RWPE1 (cell line): ENCODE measurements around the gene CMIP.

Source experiments
- CTCF ChIA-PET: fragments of 350-600 bp; sonication (Branson Sonifier 250); formaldehyde crosslinking; extraction: SDS; loops from one replicate; lab custom pipeline; 2021; lab: Yijun Ruan, JAX
- POLR2A ChIA-PET: fragments of 400-600 bp; formaldehyde crosslinking; extraction: SDS; loops from one replicate; lab custom pipeline; 2020; ENCODE audit warnings: antibody characterized with exemption; ENCODE audit not compliant: low non-redundant PET; lab: Yijun Ruan, JAX
- DNase-seq: peaks from one replicate; pipeline ENCODE4 v3.0.0; 2012; ENCODE audit warnings: low spot score
- H3K27ac ChIP-seq: fragments of 450-650 bp; 2 replicates; pipeline ENCODE4 v1.5.1; 2017
- TF ChIP-seq, protein P1 (sequence below): fragments of 450-650 bp; conservative IDR thresholded peaks from 2 replicates; pipeline ENCODE4 v1.5.1; 2017; ENCODE audit warnings: low read depth, mild to moderate bottlenecking

CMIP gene

DNA sequence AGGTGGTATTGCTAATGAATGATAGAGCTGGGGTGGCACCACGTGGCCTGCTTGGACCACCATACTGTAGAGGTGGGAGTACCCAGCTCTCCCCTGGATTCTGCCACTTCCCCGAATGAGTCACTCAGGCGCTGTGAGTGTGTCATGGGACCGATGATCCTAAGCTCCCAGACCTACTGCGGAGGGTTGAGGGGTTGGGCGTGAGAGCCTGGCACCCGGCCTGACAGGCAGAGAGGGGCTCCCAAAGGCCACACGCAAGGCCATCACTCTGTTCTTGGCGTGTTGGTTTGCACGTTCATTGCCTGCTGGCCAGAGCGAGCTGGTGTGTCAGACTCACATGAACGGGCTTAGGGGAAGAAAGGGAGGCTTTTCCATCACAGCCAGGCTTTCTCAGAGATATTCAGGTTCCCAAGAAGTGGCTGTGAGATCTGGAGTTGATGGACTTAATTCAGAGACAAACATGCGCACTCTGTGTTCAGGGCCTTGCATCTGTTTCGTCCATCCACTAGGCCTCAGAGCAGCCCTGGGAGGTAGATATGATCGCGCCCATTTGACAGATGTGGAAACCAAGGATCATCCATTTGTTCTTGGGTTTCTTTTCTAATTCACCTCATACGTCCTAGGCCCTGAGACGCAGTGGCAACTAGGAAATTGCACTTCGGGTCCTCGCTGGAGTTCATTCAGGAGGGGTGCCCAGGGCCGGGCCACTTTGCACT, 41.4 kb downstream of the CMIP start:
- H3K27ac ChIP-seq: peak overlapping the region; percentile 13; the same call in 1 of the 2 replicates
- no peak for DNase-seq
- ChIA-PET CTCF (interaction anchor here (0.8 kb wide), 1 partner anchor 84 kb away, joined by 4 read pairs; no protein-coding TSS in a partner anchor), POLR2A (no interaction called here)
- TF ChIP-seq, protein P1, sequence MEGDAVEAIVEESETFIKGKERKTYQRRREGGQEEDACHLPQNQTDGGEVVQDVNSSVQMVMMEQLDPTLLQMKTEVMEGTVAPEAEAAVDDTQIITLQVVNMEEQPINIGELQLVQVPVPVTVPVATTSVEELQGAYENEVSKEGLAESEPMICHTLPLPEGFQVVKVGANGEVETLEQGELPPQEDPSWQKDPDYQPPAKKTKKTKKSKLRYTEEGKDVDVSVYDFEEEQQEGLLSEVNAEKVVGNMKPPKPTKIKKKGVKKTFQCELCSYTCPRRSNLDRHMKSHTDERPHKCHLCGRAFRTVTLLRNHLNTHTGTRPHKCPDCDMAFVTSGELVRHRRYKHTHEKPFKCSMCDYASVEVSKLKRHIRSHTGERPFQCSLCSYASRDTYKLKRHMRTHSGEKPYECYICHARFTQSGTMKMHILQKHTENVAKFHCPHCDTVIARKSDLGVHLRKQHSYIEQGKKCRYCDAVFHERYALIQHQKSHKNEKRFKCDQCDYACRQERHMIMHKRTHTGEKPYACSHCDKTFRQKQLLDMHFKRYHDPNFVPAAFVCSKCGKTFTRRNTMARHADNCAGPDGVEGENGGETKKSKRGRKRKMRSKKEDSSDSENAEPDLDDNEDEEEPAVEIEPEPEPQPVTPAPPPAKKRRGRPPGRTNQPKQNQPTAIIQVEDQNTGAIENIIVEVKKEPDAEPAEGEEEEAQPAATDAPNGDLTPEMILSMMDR: no peak

DNA sequence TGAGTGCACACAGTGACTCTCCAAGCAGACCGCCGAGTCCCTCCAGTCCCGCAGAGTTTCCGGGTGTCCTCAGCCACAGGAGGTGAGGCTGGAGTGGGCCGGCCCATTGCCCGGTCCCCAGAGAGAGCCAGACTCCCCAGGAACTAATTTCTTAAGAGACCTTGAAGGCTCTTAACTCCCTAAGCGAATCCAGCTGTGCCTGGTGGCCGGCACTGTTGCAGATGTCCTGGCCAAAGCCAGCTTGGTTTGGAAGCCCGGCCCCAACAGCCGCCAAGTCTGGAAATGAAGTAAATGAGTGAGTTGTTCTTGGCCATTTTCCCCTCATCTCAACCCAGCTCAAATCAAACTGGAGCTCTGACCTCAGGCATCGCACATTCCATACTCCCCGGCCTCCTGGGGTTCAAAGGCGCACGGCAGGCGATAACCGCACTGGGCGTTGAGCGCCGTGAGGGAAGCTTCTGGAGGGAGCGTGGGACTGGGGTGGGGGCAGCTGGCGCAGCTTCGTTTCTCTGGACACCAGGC, 42.0 kb downstream of the CMIP start:
- ChIA-PET CTCF (interaction anchor here (0.8 kb wide), 1 partner anchor 83 kb away, joined by 4 read pairs; no protein-coding TSS in a partner anchor), POLR2A (no interaction called here)
- DNase-seq: no peak
- H3K27ac ChIP-seq: peak overlapping the region; percentile 13; the same call in 1 of the 2 replicates
- TF ChIP-seq, protein P1: no peak

DNA sequence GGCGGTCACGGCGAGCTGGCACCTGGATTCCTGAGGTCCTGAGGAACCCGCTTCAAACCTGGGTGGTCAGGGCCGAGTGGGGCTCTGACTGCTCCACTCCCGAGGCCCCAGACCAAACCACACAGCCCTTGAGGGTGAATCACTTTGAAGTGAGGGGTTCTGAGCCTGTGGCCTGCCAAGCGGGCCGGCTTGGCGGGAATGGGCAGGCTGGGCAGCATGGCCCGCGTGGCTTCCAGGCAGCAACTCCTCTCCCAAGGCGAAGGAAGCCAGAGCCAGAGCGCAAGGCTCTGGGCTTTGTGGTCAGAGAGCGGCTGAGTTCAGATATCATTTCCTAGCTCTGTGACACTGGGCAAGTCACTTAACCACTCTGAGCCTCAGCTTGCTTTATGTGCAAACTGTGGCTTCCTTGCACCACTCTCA, 42.7 kb downstream of the CMIP start:
- POLR2A ChIA-PET: no interaction called here
- TF ChIP-seq, protein P1: no peak
- DNase-seq: no peak
- CTCF ChIA-PET: no interaction called here
- H3K27ac ChIP-seq: no peak overlapping the region

DNA sequence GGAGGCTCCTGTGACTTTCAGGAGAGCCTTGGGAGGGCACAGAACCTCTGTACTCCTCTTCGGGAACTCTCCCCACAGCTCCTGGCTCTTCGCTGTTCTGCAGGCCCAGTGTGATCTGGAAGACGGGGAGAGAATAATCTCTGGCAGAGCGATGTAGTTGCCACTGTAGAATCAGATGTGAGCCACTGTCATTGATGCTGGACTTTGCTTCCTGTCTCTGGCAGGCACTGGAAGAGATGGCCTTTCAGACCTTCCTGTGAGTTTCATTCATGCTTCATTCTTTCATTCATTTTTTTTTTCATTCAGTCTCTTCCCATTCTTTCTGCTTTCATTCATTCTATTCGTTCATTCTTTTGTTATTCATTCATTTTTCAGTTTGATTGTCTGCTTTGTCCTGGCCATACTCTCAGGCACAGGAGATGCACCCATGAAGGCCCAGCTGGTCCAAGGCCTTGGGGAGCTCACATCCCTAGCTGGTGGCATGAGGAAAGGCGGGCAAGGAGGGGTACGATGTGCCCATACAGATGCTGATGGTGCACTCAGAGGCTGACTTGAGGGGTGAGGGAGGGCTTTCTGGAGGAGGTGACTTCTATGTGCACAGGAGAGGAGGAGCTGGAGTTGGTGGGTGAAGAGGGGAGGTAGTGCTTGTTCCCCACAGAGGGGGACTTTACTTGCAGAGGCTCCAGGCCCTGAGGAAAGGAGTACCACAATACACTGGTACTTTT, 44.2 kb downstream of the CMIP start:
- no peak for DNase-seq
- TF ChIP-seq, protein P1: no peak
- POLR2A ChIA-PET: no interaction called here
- CTCF ChIA-PET: no interaction called here
- H3K27ac ChIP-seq: peak overlapping the region; percentile 48

DNA sequence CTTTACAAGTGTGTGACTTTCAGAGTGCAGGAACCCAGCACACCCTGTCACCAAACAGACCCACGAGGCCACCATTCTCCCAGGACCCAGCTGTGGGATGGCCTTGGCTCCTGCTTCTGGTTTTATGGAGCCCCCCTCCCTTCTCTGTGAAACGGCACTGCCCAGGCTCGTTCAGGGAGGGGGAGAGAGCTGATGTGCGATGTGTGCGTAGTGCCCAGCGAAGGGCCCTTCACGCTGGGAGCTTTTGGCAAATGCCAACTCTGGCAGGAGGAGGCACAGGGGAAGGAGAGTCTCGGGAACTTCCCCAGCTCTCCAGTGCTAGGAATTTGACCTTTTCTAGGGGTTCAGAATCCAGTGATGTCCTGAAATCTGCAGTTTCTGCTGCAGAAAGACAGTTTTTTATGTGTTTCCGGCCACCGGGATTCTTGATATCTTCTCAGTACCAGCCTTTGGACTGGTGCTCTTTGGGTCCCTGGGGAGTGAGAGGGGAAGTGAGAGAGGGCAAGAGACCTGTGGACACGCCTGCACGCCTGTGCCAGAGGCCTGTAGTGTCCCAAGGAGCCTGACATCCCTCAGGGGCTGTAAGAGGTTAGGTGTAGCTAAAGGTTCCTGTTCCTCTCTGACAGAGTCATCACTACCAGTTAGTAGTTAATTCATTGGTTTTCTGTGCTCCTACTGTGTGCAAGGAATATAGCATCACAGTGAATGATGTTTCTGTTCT, 45.1 kb downstream of the CMIP start:
- POLR2A ChIA-PET: no interaction called here
- TF ChIP-seq, protein P1: no peak
- peak overlapping the region; percentile 48 for H3K27ac ChIP-seq
- CTCF ChIA-PET: no interaction called here
- no peak for DNase-seq
